Stimulated activated CD8-positive, alpha-beta memory T cell treated with anti-CD3 and anti-CD28 coated beads, Interleukin-2, amount 100 ng/mL, for 48 hours (primary cell): ENCODE data around the gene CPLX1.
"Not testable (repeated sequence)": the region's sequence is repeated elsewhere in the genome, so short reads cannot be mapped to it uniquely, and the experiment has no call there.

Experiments
- DNase-seq, 2 donors: peaks; one replicate each; pipeline ENCODE4 v3.0.0-alpha.2; 2020; ENCODE audit warnings: low read depth in 2 of 2

CPLX1 gene

GRCh38 chr4:757111-757510 is 68.8 kb downstream of the CPLX1 start:
- DNase-seq, result no peak

GRCh38 chr4:754221-755120 is 71.5 kb downstream of the CPLX1 start:
- DNase-seq, result no peak

GRCh38 chr4:753186-753585 is 72.7 kb downstream of the CPLX1 start:
- not testable (repeated sequence) for DNase-seq

GRCh38 chr4:752196-752861 is 73.6 kb downstream of the CPLX1 start:
- DNase-seq, result no peak

GRCh38 chr4:751676-752075 is 74.3 kb downstream of the CPLX1 start:
- DNase-seq, result no peak

GRCh38 chr4:749698-750666 is 75.9 kb downstream of the CPLX1 start:
- no peak for DNase-seq

GRCh38 chr4:748461-748860 is 77.5 kb downstream of the CPLX1 start:
- no peak for DNase-seq

- no peak for DNase-seq
These were observed 78.3 kb downstream of the CPLX1 start for GRCh38 chr4:747546-748170.

GRCh38 chr4:744212-744841 is 81.6 kb downstream of the CPLX1 start:
- DNase-seq, result no peak

- no peak for DNase-seq
These were observed 82.3 kb downstream of the CPLX1 start for GRCh38 chr4:743463-744211.

GRCh38 chr4:742742-743311 is 83.1 kb downstream of the CPLX1 start:
- DNase-seq, result peak; percentile 70 to 71

- no peak for DNase-seq
These were observed 83.7 kb downstream of the CPLX1 start for GRCh38 chr4:742096-742741.

- DNase-seq, result no peak
These were observed 85.2 kb downstream of the CPLX1 start for GRCh38 chr4:740656-741282.

GRCh38 chr4:740011-740410 is 85.9 kb downstream of the CPLX1 start:
- no peak for DNase-seq

GRCh38 chr4:739569-739968 is 86.4 kb downstream of the CPLX1 start:
- DNase-seq, result no peak

GRCh38 chr4:738781-739280 is 87.1 kb downstream of the CPLX1 start:
- DNase-seq, result no peak

- DNase-seq, result not testable (repeated sequence)
These were observed 89.4 kb downstream of the CPLX1 start for GRCh38 chr4:736561-736960.

GRCh38 chr4:735583-735982 is 90.3 kb downstream of the CPLX1 start:
- DNase-seq, result no peak
